AG09309 (cell line): ENCODE measurements around the gene C2orf78.
"Not testable (repeated sequence)": the region's sequence is repeated elsewhere in the genome, so short reads cannot be mapped to it uniquely, and the experiment has no call there.

Source experiments
- DNase-seq: peaks from one replicate; pipeline ENCODE4 v3.0.0-alpha.2; 2010; ENCODE audit warnings: low read depth
- H3K4me3 ChIP-seq: 2 replicates; pipeline ENCODE4 v1.5.1; 2011; ENCODE audit warnings: mild to moderate bottlenecking, low read depth, low read length, moderate library complexity; ENCODE audit not compliant: control insufficient read depth
- CTCF ChIP-seq: IDR thresholded peaks from 2 replicates; pipeline ENCODE4 v1.5.1; 2011; ENCODE audit warnings: mild to moderate bottlenecking, low read depth, low read length, inconsistent platforms; ENCODE audit not compliant: insufficient read depth, control insufficient read depth; ENCODE audit errors: missing control alignments

The C2orf78 gene

GRCh38 chr2:73746877-73747208 is 37.1 kb upstream of the C2orf78 start:
- no peak overlapping the region for H3K4me3 ChIP-seq
- no peak for DNase-seq
- TF ChIP-seq CTCF: no peak

GRCh38 chr2:73749314-73749713 is 34.7 kb upstream of the C2orf78 start:
- no peak for DNase-seq
- H3K4me3 ChIP-seq: no peak overlapping the region
- TF ChIP-seq CTCF: no peak

GRCh38 chr2:73754332-73754731 is 29.7 kb upstream of the C2orf78 start:
- H3K4me3 ChIP-seq, DNase-seq: not testable (repeated sequence)

DNA sequence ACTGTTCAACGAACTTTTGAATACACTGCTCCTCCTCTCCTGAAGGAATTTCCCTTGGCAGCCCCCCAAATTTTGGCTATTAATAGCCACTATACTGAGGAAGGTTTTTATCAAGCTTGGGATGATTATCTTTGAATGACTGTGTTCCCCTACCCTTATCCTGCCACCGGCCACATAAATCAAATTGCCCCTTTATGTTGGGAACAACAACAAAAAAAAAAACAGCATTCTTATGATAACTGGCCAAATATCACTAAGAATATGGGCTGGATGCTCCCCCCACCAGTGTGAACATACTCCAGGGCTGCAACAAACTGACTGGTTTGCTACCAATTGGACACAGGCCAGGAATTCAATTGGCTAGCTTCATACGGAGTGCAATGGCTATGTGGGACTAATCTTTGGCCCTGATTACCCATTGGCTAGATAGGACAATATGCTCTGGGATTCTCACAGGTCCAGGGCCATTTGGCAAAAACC is 24.7 kb upstream of the C2orf78 start:
- H3K4me3 ChIP-seq: no peak overlapping the region
- DNase-seq: no peak
- TF ChIP-seq CTCF: no peak

DNA sequence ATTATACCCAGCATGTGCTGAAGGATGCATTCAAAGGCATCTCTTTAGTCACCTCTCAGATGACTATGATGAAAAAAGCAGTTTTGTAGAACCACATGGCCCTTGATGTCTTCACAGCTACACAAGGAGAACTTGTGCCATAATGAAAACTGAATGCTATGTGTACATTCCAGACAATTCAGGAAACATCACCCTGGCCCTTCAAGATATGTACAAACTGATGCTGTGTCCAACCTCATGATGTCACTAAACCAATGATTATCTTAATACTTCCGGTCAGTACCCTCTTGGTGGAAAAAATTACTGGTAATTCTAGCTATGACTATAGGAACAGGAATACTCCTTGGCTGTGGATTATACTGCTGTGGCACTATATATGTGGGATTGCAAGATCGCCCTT is 24.1 kb upstream of the C2orf78 start:
- no peak overlapping the region for H3K4me3 ChIP-seq
- no peak for DNase-seq
- TF ChIP-seq CTCF: no peak

DNA sequence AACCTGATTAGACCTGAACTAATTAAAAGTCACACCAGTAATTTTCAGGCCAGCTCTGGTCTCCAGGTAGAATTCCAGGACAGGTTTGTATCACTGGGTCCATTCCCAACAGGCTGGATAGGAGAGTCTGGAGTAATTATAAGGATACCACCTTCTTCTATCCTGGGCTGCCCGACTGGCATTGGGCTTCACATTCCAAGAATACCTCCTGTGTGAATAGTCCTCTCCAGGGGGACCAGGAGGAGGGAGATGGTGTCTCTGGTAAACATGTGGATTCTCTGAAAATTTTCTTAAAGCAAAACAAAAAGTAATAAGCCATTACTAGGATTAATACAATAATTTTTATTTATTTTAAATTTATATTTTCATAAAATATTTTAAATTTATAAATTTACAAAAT is 21.4 kb upstream of the C2orf78 start:
- no peak overlapping the region for H3K4me3 ChIP-seq
- no peak for TF ChIP-seq CTCF
- DNase-seq: no peak

DNA sequence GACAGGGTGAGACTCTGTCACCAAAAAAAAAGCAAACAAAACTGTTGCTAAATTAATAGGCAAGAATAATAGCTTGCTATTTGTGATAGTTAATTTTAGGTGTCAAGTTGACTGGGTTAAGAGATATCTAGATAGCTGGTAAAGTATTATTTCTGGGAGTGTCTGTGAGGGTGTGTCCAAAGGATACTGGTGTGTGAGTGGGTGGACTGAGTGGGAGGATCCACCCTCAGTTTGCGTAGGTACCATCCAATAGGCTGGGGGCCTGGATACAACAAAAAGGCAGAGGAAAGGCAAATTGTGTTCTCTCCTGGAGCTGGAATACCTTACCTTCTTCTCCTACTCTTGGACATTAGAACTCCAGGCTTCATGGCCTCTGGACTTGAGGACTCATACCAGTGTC is 19.0 kb upstream of the C2orf78 start:
- no peak for DNase-seq
- no peak overlapping the region for H3K4me3 ChIP-seq

More for the DNA sequence above, 19.0 kb upstream of the C2orf78 start:
- no peak for TF ChIP-seq CTCF
